HuH-7.5 (cell line): ENCODE measurements around the gene NGDN.
"Not testable (repeated sequence)": the region's sequence is repeated elsewhere in the genome, so short reads cannot be mapped to it uniquely, and the experiment has no call there.

Experiments used
- DNase-seq: peaks from one replicate; pipeline ENCODE4 v3.0.0; 2011; ENCODE audit warnings: low spot score

NGDN gene, protein sequence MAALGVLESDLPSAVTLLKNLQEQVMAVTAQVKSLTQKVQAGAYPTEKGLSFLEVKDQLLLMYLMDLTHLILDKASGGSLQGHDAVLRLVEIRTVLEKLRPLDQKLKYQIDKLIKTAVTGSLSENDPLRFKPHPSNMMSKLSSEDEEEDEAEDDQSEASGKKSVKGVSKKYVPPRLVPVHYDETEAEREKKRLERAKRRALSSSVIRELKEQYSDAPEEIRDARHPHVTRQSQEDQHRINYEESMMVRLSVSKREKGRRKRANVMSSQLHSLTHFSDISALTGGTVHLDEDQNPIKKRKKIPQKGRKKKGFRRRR

DNA sequence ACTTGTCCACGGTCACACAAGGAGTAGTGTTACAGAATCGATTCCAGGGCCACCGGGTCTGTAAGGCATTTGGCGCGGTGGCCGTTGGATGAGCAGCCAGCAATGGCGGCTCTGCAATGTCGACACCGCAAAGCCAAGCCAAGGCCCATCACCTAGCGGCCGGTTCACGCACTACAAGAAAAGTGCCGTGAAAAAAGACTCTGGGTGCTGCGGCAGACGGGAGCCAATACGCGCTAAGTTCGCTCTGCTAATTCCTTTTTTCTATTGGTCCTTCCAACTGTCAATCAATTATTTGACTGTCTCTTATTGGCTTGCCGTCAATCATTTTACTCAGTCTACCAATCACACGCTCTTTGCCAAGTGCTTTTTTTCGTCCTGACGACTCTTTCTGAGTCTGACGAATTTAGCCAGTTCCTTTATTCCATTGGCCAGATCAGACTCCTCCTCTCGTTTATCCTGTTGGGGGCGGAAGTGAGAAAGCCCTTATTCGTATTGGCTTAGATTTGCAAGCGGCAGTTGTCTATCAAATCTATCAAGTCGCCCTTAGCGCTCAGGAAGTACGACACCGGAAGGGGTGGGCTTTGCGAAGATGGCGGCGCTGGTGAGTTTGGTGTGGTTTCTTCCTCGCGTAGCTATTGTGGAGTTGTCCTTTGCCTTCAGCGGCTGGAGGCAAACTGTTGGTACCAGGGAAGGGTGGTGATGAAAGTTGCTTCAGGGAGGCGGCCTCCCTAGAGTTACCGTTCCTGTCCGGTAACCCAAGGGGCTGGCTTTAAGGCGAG lies at the start of gene NGDN:
NGDN (plus strand) TSS at position 577 of the 779 bp plus-strand sequence; CDS start at position 590, 13 bp downstream.
- DNase-seq: peak; percentile 87

DNA sequence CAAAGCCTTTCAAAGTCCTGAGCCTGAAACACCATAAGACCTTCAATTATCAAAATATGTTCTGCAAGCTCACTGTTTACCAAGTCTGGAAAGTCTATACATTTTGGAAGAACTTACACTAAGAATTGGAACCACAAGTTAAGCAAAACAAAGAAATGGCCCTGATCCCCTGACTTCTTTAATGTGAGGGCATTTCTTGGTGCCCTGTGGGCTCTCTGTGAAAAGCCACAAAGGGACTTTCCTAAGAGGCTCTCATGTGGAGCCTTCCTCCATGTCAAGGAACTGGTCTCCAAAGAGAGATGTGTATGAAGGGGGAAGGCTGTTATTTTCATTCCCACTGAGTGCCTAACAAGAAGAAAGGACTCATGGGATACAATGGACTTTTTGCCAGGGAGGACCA lies 47.9 kb upstream of the NGDN start:
- DNase-seq: no peak

DNA sequence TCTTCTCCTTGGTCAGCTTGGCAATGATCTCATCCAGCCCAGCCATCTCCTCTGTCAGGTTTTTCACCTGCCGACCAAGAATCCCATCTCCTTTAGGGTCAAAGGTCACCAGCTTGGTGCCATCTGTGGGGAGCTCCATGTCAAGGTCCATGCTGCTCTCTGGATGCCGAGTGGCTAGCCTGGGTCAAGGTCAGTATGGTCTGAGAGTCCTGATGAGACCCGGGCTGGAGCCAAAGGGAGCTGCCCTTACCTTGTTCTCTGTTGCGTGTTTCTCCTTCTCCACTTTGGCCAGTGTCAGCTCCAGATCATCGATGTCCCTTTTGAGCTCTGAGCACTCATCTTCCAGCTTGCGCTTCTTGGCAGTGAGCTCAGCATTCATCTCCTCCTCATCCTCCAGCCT lies 45.8 kb upstream of the NGDN start:
- no peak for DNase-seq

DNA sequence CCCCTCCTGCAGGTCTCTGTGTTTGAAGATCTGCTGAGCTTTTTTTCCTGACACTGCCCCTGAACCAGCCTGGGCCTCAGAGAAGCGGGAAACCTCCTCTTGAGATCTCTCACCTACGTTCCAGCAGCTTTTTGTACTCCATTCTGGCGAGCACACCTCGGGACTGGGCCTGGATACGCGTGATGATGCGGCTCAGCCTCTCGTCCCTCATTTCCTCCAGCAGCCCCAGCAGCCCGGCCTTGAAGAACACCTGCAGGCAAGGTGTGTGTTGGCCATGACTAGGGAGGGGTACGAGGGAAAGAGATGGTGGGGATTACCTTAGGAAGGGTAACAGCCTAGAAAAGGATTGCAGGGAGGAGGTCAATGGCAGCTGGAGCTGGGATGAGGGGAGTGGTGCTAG lies 44.3 kb upstream of the NGDN start:
- no peak for DNase-seq

DNA sequence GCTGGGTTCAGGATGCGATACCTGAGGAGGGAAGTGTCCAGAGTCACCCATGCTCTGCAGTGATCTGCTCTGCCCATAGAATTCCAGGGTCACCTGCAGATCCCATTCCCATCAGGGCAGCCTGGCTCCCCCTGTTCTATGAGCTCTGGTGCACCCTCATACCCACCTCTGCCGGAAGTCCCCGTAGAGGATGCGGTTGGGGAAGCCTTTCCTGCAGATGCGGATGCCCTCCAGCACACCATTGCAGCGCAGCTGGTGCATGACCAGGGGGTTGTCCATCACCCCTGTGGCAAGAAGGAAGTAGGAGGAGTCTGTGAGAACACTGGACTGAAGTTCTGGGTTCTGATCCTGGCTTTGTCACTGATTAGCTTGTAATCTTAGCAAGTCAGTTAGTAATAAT lies 43.7 kb upstream of the NGDN start:
- not testable (repeated sequence) for DNase-seq

DNA sequence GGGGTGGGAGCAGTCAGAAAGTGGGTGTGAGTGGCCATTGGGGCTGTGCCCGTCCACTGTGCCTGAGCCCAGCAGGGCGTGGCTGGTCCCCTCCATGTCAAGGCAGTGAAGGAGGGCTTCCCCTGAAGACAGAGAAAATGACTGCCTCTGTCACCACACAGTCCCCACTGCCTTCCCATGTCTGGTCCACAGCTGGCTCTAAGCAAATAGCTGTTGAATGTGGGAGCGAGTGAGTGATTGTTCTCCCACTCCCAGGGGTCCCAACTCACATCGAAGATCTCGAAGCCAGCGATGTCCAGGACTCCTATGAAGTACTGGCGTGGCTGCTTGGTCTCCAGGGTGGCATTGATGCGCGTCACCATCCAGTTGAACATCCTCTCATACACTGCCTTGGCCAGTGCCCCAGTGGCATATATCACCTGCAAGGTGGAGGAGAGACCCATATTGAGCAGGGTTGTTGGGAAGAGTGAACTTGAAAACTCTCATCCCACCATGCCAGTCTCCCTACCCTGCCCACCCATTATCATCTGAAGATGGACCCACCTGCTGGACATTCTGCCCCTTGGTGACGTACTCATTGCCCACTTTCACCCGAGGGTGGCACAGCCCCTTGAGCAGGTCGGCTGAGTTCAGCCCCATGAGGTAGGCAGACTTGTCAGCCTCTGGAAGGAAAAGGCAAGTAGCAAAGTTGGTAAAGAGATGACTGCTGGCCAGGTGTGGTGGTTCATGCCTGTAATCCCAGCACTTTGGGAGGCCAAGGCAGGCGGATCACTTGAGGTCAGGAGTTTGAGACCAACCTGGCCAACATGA lies 40.6 kb upstream of the NGDN start:
- DNase-seq: no peak

DNA sequence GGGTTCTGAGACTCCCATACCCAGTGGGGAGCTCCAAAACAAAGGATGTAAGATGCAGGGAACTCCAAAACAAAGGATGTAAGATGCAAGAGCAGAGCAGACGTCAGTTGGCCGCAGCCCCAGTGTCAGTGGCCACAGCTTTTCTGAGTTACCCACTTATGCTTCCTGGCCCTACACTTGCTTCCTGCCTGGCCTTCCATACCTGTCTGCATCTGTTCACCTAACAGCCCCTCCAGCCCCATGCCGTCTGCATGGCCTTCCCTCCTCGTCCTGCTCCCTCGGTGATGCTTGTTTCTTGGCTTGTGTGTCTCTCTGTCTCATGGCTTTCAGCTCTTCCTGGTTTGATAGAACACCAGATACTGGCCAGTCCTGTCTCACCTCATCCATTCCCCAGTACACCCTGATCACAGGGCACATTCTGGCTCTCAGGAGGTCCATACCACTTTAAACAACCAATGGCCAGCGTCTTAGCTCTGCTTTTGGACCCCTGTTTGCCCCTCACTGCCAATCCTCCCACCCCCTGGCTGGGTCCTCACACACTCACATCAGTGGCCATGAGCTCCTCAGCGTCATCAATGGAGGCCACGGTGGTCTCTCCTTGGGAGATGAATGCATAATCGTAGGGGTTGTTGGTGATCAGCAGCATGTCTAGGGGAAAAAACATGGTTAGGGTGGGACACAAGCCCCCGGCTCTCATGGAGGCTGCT lies 39.3 kb upstream of the NGDN start:
- no peak for DNase-seq

DNA sequence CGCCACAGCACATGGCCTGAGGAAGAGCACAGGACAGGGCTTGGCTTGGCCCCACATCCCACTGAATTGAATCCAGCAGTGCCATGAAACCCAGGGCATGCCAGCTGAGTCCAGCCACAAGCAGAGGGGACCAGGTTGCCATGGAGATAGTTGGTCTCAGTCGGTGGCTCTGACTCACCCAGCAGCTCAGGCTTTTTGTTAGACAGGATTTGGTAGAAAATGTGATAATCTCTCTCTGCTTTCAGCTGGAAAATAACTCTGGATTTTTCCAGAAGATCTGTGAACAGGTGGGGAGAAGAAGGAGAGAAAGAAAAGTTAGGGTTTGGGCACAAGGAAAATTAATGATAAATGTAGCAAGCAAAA lies 38.8 kb upstream of the NGDN start:
- DNase-seq: no peak

DNA sequence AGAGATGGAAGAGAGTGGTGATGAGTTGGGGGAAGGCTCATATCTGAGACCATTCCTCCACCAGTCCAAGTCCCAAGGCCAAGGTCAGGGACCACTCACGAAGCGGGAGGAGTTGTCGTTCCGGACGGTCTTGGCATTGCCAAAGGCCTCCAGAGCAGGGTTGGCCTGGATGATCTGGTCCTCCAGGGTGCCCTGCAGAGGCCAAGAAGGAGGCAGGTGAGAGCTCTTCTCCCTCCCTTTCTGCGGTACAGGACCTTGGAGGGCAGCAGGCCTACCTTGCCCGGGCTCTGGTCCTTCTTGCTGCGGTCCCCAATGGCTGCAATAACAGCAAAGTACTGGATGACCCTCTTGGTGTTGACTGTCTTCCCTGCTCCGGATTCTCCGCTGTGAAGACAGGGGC lies 38.0 kb upstream of the NGDN start:
- DNase-seq: no peak

DNA sequence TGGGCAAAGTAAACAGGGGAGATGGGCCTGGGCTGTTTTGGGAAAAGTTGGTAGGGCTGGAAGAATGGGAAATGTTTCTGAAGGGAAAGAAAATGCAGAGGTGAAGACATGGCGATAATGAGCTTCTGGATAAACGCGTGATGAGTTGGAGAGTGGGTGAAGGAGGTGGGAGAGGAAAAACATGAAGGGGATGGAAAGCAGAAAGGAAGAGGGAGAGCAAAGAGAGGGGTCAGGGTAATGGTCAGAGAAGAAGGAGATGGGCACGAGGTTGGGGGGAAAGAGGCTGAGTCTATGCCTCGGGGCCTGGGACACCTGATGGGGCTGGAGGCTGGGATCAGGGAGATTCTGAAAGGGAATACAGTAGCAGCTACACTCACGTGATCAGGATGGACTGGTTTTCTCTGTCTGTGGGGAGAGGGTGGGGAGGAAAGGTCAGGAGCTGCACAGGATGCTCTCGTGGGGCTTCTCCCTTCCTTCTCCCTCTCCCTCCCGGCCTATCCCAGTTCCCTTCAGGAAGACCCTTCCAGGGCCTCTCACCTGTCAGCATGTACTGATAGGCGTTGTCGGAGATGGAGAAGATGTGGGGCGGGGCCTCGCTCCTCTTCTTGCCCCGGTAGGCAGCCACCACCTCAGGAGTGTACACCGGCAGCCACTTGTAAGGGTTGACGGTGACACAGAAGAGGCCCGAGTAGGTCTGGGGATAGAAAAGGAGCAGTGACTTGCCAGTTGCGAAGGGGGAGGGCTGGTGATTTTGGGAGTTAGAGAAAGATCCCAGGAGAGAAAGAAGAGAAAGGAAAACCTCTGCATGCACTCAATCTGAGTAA lies 37.2 kb upstream of the NGDN start:
- DNase-seq: no peak

DNA sequence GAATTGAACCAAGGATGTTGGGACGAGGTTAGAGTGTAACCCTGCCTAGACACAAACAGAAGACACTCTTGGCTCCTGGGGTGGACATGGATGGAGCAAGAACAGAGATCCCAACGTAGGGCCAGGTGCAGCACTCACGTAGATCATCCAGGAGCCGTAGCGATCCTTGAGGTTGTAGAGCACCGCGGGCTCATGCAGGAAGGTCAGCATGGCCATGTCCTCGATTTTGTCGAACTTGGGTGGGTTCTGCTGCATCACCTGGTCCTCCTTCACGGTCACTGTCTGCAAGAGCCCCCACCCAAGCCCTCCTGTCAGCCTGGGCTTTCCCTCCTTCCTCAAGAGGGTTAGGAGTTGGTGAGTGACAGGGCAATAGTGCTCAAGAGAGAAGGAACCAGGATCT lies 36.6 kb upstream of the NGDN start:
- no peak for DNase-seq

DNA sequence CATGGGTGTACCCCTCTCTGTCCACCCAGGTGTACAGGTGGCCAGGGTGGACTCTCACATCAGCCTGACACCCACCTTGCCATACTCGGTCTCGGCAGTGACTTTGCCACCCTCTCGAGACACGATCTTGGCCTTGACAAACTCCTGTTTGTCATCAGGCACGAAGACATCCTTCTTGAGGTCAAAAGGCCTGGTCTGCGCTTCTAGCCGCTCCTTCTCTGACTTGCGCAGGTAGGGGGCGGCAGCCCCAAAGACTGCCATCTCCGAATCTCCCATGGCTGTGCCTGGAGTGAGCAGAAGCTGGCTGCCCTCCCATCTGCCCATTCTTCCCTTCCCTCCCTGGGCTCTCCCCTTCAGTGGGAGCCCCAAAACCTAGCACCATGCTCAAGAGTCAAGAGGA lies 36.0 kb upstream of the NGDN start:
- no peak for DNase-seq

DNA sequence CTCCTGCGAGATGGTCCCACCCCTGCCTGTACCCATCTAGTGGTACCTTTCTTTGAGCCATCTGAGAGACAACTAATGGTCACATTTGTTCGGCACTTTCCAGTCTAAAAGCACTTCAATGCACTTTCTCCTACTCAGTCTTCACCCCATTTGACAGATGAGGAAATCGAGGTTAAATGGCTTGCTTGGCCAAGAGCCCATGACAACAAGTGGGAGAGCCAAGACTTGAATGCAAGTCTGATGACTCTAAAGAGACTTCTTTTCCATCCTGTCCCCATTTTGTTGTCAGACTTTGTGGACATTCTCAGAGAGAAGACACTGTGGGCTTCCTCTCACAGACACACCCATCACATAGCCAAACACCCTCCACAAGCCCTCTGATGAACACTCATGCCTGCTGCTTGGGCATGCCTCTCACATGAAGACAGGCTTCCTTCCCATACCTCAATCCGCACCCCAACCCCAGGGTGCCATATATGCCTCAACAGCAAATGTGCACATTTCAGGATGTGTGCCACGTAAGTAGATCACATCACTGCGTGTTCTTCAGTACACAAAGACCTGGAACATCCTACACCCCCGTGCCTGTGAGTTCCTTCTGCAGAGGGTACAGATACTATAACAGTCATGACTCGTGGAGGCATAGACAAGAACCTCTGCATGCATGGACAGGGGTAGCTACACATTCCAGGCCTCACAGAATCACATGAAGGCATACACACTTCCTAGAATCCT lies 34.8 kb upstream of the NGDN start:
- no peak for DNase-seq

DNA sequence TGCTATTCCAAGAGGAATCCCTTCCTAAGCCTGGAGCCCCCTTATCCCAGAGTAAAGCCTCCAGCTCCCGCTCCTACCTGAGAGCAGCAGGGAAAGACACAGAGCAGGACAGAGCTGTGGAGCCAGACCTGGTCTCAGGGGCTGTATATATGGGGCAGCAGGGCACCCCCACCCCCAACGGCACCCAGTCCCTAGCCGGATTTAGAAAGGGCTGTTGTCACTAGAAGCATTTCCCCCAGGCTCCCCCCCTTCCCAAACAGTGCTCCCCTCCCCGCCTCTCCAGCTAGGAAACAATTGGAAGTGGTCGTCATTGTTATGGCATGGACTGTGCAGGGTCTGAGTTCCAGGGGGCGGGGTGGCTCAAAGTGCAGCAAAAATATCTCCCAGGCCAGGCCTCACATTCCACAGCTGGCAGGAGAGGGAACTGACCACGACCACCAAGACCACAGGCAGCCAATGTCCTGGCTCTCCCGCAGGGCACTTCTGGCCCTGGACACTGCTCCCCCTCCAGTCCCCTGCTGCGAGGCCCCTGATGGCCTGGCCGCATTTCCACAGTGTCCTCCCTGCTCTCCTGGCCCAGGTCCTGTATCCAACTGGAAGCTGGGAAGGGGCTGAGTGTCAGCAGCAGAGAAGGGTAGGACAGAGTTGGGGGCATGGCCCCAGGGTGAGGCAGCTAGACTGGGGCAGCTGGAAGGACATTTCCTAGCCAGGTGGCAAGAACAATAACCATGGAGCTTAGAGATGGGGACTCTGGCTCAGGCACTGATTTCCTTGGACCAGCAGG lies 33.8 kb upstream of the NGDN start, which contains the start of gene MYH7:
MYH7 (minus strand) TSS at position 118 of the 784 bp plus-strand sequence. CDS start 1,928 bp downstream, outside the sequence.
- no peak for DNase-seq

DNA sequence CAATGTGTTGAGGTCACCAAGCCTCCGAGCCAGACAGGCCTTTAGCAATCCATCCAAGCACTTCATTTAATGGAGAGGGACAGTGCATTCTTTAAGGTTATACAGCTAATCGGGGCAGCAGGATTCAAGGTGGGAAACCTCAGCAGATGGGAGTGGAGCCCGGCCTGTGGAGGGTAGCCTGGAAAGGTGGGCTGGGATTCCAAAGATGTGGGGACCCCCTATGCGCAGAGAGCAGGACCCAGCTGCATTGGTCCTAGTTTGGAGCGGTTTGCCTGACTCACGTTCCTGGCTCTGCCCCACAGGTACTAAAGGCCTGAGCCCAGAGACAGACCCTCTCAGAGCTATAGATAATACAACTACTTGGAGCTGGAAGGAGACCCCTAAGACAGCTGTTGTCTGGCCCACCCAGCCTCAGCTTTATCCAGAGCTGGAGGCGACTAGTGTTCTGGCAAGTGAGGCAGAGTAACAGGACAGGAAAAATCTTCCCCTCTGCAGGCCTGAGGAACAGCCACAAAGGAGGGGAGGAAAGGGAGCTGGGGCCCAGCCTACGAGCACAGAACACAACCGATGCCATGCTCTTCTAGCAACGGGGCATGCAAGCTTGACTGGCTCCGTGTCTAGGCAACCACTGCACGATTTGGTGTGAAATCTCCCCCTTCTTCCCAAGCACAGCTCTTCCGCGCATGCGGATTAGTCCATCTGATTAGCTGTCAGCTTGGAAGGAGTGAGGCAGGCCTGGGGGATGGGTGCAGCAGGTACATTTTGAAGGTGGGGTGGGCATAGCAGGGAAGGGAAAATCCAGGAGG lies 33.0 kb upstream of the NGDN start:
- DNase-seq: no peak

DNA sequence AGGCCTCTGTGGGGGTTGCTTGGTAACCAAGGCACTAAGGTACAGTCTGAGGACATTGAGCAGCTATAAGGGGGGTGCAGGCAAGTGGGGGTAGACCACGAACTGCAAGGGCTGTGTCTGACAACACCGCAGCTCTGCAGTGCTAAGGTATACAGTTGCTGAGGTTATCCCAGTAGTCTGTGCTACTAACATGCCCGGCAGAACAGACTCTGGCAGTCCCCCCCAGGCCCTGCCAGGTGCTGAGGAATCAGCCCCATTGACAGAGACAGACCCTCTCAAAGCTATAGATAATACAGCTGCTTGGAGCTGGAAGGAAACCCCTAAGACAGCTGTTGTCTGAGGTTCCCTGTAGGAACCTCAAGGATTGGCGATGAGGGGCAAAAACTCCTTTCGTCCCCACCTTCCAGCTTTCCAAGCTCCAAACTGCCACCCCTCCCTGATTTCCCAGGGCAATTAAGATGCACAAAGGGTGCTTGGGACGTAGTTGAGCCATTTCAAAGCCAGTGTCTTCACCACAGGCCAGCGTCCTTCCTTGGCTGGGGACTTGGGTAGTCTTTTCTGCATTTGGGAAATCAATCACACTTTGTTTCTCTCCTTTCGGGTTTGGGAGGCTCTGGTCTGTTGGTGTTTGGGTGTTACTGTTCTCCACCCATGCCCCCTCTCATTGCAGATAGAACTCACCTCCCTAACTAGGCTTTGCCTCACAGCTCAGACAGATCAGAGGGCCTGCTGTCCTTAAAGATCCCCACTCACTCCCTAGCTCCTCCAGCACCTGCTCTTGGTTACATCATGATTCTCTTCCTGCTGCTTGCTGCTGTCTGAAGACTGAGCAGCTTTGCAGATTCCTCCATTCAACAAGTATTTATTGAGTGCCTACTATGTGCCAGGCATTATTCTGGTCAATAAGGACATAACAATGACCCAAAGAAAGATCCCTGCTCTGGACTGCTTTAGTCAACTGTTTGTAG lies 32.1 kb upstream of the NGDN start:
- no peak for DNase-seq

DNA sequence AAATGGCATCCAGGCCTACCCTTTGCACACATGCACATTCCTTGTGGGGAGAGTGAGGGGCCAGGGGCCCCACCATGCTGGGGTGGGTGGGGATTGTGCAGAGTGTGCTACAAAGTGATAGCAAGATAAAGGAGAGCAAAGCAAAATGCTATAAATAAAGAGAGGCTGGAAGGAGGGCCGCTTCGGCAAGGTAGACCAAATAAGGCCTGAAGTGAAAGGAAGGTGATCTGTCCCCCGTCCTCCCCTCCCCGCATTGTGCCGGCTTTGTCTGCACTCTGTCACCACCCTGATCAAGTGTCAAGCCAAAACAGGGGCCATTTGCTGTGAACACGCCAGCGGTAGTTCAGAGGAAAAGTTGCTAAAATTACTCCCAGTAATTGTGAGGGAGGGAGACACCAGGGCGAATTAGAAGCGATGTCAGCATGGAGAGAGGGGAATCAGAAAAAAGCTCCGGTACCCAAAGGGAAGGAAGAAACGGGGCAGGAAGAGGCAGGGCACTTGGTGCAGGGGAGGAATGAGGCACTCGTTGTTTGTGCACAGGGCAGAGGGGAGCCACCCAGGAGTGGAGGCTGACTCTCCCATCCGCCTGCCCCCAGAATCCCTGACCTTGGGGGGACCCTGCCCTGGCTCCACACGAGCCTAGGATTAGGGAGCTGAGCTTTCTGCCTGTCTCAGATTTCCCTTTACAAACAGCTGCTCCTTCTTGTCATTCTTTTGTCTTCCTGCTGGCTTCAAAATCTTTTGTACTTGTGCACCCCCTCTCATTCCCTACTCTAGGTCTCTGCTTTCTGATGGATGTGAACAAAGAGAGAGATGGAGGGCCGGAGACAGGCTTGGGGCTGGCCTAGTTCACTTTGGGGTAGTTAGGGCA lies 31.2 kb upstream of the NGDN start:
- no peak for DNase-seq
